ENCODE data around the gene PLEKHA7.
A peak's percentile ranks its signal among the peaks of the same experiment; 100 is the strongest.
"Not testable (repeated sequence)": the region's sequence is repeated elsewhere in the genome, so short reads cannot be mapped to it uniquely, and the experiment has no call there.

The PLEKHA7 gene

GRCh38 chr11:17014321-17014832 lies at the start of gene PLEKHA7:
PLEKHA7 (minus strand) TSS chr11:17014414; CDS start chr11:17014401, 13 bp downstream.
- no peak for DNase-seq
- TF ChIP-seq GATA1 (IDR thresholded peaks at IDR 0.05; ENCODE audit: low read depth, low read length): no peak
- TF ChIP-seq POLR2A (IDR thresholded peaks at IDR 0.05; ENCODE audit: low read length): no peak

GRCh38 chr11:17063171-17064002 lies 49.2 kb upstream of the PLEKHA7 start:
- peak; percentile 30 to 63 for DNase-seq

GRCh38 chr11:17051146-17051545 lies 36.9 kb upstream of the PLEKHA7 start:
- DNase-seq: not testable (repeated sequence)

More at GRCh38 chr11:17063171-17064002, 49.2 kb upstream of the PLEKHA7 start:
- TF ChIP-seq GATA1 (IDR thresholded peaks at IDR 0.05; ENCODE audit: low read depth, low read length) (no peak), POLR2A (IDR thresholded peaks at IDR 0.05; ENCODE audit: low read length) (no peak)

GRCh38 chr11:17048491-17048890 lies 34.3 kb upstream of the PLEKHA7 start:
- not testable (repeated sequence) for DNase-seq

- TF ChIP-seq GATA1 (IDR thresholded peaks at IDR 0.05; ENCODE audit: low read depth, low read length) (no peak), POLR2A (IDR thresholded peaks at IDR 0.05; ENCODE audit: low read length) (no peak)
- DNase-seq: no peak
Measured at GRCh38 chr11:17046690-17047089, 32.5 kb upstream of the PLEKHA7 start.

GRCh38 chr11:17036666-17037658 lies 22.7 kb upstream of the PLEKHA7 start:
- no peak for TF ChIP-seq POLR2A (IDR thresholded peaks at IDR 0.05; ENCODE audit: low read length)
- TF ChIP-seq GATA1 (IDR thresholded peaks at IDR 0.05; ENCODE audit: low read depth, low read length): no peak
- peak; percentile 35 to 45 for DNase-seq

- DNase-seq: not testable (repeated sequence)
Measured at GRCh38 chr11:17034027-17034426, 19.8 kb upstream of the PLEKHA7 start.

- DNase-seq: no peak
- TF ChIP-seq GATA1 (IDR thresholded peaks at IDR 0.05; ENCODE audit: low read depth, low read length) (no peak), POLR2A (IDR thresholded peaks at IDR 0.05; ENCODE audit: low read length) (no peak)
Measured at GRCh38 chr11:17026487-17027082, 12.4 kb upstream of the PLEKHA7 start.

- no peak for TF ChIP-seq GATA1 (IDR thresholded peaks at IDR 0.05; ENCODE audit: low read depth, low read length)
- no peak for TF ChIP-seq POLR2A (IDR thresholded peaks at IDR 0.05; ENCODE audit: low read length)
- no peak for DNase-seq
Measured at GRCh38 chr11:17024924-17025323, 10.7 kb upstream of the PLEKHA7 start.

GRCh38 chr11:17021511-17021910 lies 7.3 kb upstream of the PLEKHA7 start:
- DNase-seq: no peak
- no peak for TF ChIP-seq POLR2A (IDR thresholded peaks at IDR 0.05; ENCODE audit: low read length)
- TF ChIP-seq GATA1 (IDR thresholded peaks at IDR 0.05; ENCODE audit: low read depth, low read length): no peak

GRCh38 chr11:17020831-17021230 lies 6.6 kb upstream of the PLEKHA7 start:
- DNase-seq: no peak
- TF ChIP-seq GATA1 (IDR thresholded peaks at IDR 0.05; ENCODE audit: low read depth, low read length) (no peak), POLR2A (IDR thresholded peaks at IDR 0.05; ENCODE audit: low read length) (no peak)

GRCh38 chr11:17019232-17019631 lies 5.0 kb upstream of the PLEKHA7 start:
- DNase-seq: no peak
- no peak for TF ChIP-seq GATA1 (IDR thresholded peaks at IDR 0.05; ENCODE audit: low read depth, low read length)
- TF ChIP-seq POLR2A (IDR thresholded peaks at IDR 0.05; ENCODE audit: low read length): no peak

GRCh38 chr11:17015627-17016126 lies 1.5 kb upstream of the PLEKHA7 start:
- DNase-seq: no peak
- TF ChIP-seq POLR2A (IDR thresholded peaks at IDR 0.05; ENCODE audit: low read length) (no peak), GATA1 (IDR thresholded peaks at IDR 0.05; ENCODE audit: low read depth, low read length) (no peak)
